HL-60 (cell line): ENCODE data around the gene ANO1.

ENCODE experiments used
- DNase-seq, 2 experiments: peaks; one replicate each; pipeline ENCODE4 v3.0.0-alpha.2; 2010 to 2020; ENCODE audit warnings: low read depth in 1 of 2, low spot score in 1 of 2
- H3K27ac ChIP-seq: fragments of 250-450 bp; sonication (Bioruptor Pico); replicated peaks from 2 replicates; pipeline ENCODE4 v1.5.1; 2020; ENCODE audit warnings: mild to moderate bottlenecking, moderate library complexity
- H3K27me3 ChIP-seq: fragments of 250-450 bp; sonication (Bioruptor Pico); 2 replicates; pipeline ENCODE4 v1.5.1; 2021; ENCODE audit warnings: mild to moderate bottlenecking, moderate library complexity; ENCODE audit not compliant: insufficient read depth, poor library complexity, severe bottlenecking
- H3K4me3 ChIP-seq: replicated peaks from 2 replicates; pipeline ENCODE4 v1.5.1; 2011; ENCODE audit warnings: mild to moderate bottlenecking, control low read depth, low read length; ENCODE audit not compliant: insufficient read depth
- CTCF ChIP-seq: IDR thresholded peaks from one replicate; pipeline ENCODE4 v1.5.1; 2011; ENCODE audit warnings: low read length, control low read depth, inconsistent platforms; ENCODE audit not compliant: insufficient read depth
- GABPA ChIP-seq: IDR thresholded peaks from 2 replicates; pipeline ENCODE4 v1.6.1; 2012; ENCODE audit warnings: low read depth
- POLR2AphosphoS5 ChIP-seq: IDR thresholded peaks from 2 replicates; pipeline ENCODE4 v1.6.1; 2012; ENCODE audit warnings: low read depth
- REST ChIP-seq: IDR thresholded peaks from 2 replicates; pipeline ENCODE4 v1.6.1; 2012; ENCODE audit warnings: low read depth; ENCODE audit not compliant: insufficient replicate concordance
- SPI1 ChIP-seq: IDR thresholded peaks from 2 replicates; pipeline ENCODE4 v1.6.1; 2012; ENCODE audit warnings: low read depth, mild to moderate bottlenecking, borderline replicate concordance

ANO1 gene

GRCh38 chr11:70088735-70089250, 10.7 kb downstream of the ANO1 start:
- no peak overlapping the region for H3K27ac ChIP-seq
- H3K4me3 ChIP-seq, result no peak overlapping the region
- no peak for TF ChIP-seq SPI1
- no peak for TF ChIP-seq REST
- no peak for TF ChIP-seq GABPA
- H3K27me3 ChIP-seq, result no peaks in the 10 kb centered on the region
- no peak for DNase-seq

GRCh38 chr11:70089631-70090030, 11.5 kb downstream of the ANO1 start:
- H3K27me3 ChIP-seq, result no peaks in the 10 kb centered on the region
- H3K27ac ChIP-seq, result no peak overlapping the region
- H3K4me3 ChIP-seq, result no peak overlapping the region
- DNase-seq, result no peak
- no peak for TF ChIP-seq SPI1

- Histone ChIP-seq H3K27me3 (no peaks in the 10 kb centered on the region), H3K27ac (no peak overlapping the region), H3K4me3 (no peak overlapping the region)
- no peak for DNase-seq
- TF ChIP-seq GABPA (no peak), CTCF (no peak), SPI1 (no peak), POLR2AphosphoS5 (no peak), REST (no peak)
These were observed 12.9 kb downstream of the ANO1 start for GRCh38 chr11:70090961-70091381.

GRCh38 chr11:70091638-70092037, 13.5 kb downstream of the ANO1 start:
- DNase-seq, result no peak
- Histone ChIP-seq H3K4me3 (no peak overlapping the region), H3K27me3 (no peaks in the 10 kb centered on the region), H3K27ac (no peak overlapping the region)
- TF ChIP-seq CTCF (no peak), POLR2AphosphoS5 (no peak), GABPA (no peak), SPI1 (no peak), REST (no peak)
